ENCODE data around the gene PRDX5.
A peak's percentile ranks its signal among the peaks of the same experiment; 100 is the strongest.

Gene PRDX5

GRCh38 chr11:64317961-64318765 lies at the start of gene PRDX5:
Gene PRDX5 (plus strand): TSS chr11:64318121. CDS start chr11:64318216, 95 bp downstream.
- Histone ChIP-seq H3K4me1 (ENCODE audit: control insufficient read depth in 5 of 5, insufficient read depth in 5 of 5, low read length in 5 of 5) (peaks cover 0 to 48% (median 31%) of the 10 kb centered on the region in 5 donors), H3K27ac (ENCODE audit: low read depth, low read length) (peak within 1 kb of the TSS; percentile 99), H3K4me3 (ENCODE audit: low read depth in 1 of 5, low read length in 5 of 5) (peak within 1 kb of the TSS; percentile 86 to 91 (median 88)), H3K36me3 (ENCODE audit: control insufficient read depth in 5 of 5, insufficient read depth in 5 of 5, low read length in 5 of 5) (peaks cover 0 to 54% (median 42%) of the 10 kb centered on the region in 5 donors), H3K27me3 (ENCODE audit: control insufficient read depth in 5 of 5, insufficient read depth in 4 of 5, low read length in 5 of 5) (no peaks in the 10 kb centered on the region), H3K9ac (ENCODE audit: low read length in 5 of 5) (peak within 1 kb of the TSS; percentile 75 to 94 (median 88)), H3K9me3 (ENCODE audit: control insufficient read depth in 5 of 5, low read length in 5 of 5) (no peaks in the 10 kb centered on the region)

- Histone ChIP-seq H3K27ac (ENCODE audit: low read depth, low read length) (peak overlapping the region; percentile 99), H3K4me3 (ENCODE audit: low read depth in 1 of 5, low read length in 5 of 5) (peak overlapping the region; percentile 69 to 92 (median 76)), H3K9ac (ENCODE audit: low read length in 5 of 5) (peak overlapping the region; percentile 35 to 91 (median 89)), H3K36me3 (ENCODE audit: control insufficient read depth in 5 of 5, insufficient read depth in 5 of 5, low read length in 5 of 5) (peaks cover 0 to 25% (median 23%) of the 10 kb centered on the region in 5 donors), H3K27me3 (ENCODE audit: control insufficient read depth in 5 of 5, insufficient read depth in 4 of 5, low read length in 5 of 5) (peaks cover 0 to 13% (median 0%) of the 10 kb centered on the region in 5 donors), H3K4me1 (ENCODE audit: control insufficient read depth in 5 of 5, insufficient read depth in 5 of 5, low read length in 5 of 5) (peaks cover 26 to 50% (median 36%) of the 10 kb centered on the region in 5 donors), H3K9me3 (ENCODE audit: control insufficient read depth in 5 of 5, low read length in 5 of 5) (peaks cover 0 to 3% (median 0%) of the 10 kb centered on the region in 5 donors)
Measured at GRCh38 chr11:64268893-64269539, 48.9 kb upstream of the PRDX5 start.

GRCh38 chr11:64269540-64270220 lies 48.2 kb upstream of the PRDX5 start:
- H3K27me3 ChIP-seq (ENCODE audit: control insufficient read depth in 5 of 5, insufficient read depth in 4 of 5, low read length in 5 of 5), result peaks cover 0 to 13% (median 0%) of the 10 kb centered on the region in 5 donors
- H3K4me3 ChIP-seq (ENCODE audit: low read depth in 1 of 5, low read length in 5 of 5), result peak overlapping the region; percentile 77 to 92 (median 89)
- peaks cover 0 to 3% (median 0%) of the 10 kb centered on the region in 5 donors for H3K9me3 ChIP-seq (ENCODE audit: control insufficient read depth in 5 of 5, low read length in 5 of 5)
- peaks cover 0 to 18% (median 16%) of the 10 kb centered on the region in 5 donors for H3K36me3 ChIP-seq (ENCODE audit: control insufficient read depth in 5 of 5, insufficient read depth in 5 of 5, low read length in 5 of 5)
- peak overlapping the region; percentile 95 to 99 (median 96) for H3K9ac ChIP-seq (ENCODE audit: low read length in 5 of 5)
- H3K27ac ChIP-seq (ENCODE audit: low read depth, low read length), result peak overlapping the region; percentile 99
- peaks cover 26 to 50% (median 36%) of the 10 kb centered on the region in 5 donors for H3K4me1 ChIP-seq (ENCODE audit: control insufficient read depth in 5 of 5, insufficient read depth in 5 of 5, low read length in 5 of 5)

GRCh38 chr11:64275031-64275800 lies 42.7 kb upstream of the PRDX5 start:
- peaks cover 11 to 19% (median 16%) of the 10 kb centered on the region in 5 donors for H3K4me1 ChIP-seq (ENCODE audit: control insufficient read depth in 5 of 5, insufficient read depth in 5 of 5, low read length in 5 of 5)
- H3K27ac ChIP-seq (ENCODE audit: low read depth, low read length), result no peak overlapping the region
- H3K9ac ChIP-seq (ENCODE audit: low read length in 5 of 5), result no peak overlapping the region
- peaks cover 0 to 37% (median 22%) of the 10 kb centered on the region in 5 donors for H3K36me3 ChIP-seq (ENCODE audit: control insufficient read depth in 5 of 5, insufficient read depth in 5 of 5, low read length in 5 of 5)
- H3K9me3 ChIP-seq (ENCODE audit: control insufficient read depth in 5 of 5, low read length in 5 of 5), result peaks cover 0 to 3% (median 0%) of the 10 kb centered on the region in 5 donors
- no peak overlapping the region for H3K4me3 ChIP-seq (ENCODE audit: low read depth in 1 of 5, low read length in 5 of 5)
- H3K27me3 ChIP-seq (ENCODE audit: control insufficient read depth in 5 of 5, insufficient read depth in 4 of 5, low read length in 5 of 5), result peaks cover 0 to 7% (median 0%) of the 10 kb centered on the region in 5 donors

GRCh38 chr11:64275841-64276240 lies 42.1 kb upstream of the PRDX5 start:
- Histone ChIP-seq H3K4me1 (ENCODE audit: control insufficient read depth in 5 of 5, insufficient read depth in 5 of 5, low read length in 5 of 5) (peaks cover 5 to 14% (median 12%) of the 10 kb centered on the region in 5 donors), H3K9me3 (ENCODE audit: control insufficient read depth in 5 of 5, low read length in 5 of 5) (peaks cover 0 to 1% (median 0%) of the 10 kb centered on the region in 5 donors), H3K36me3 (ENCODE audit: control insufficient read depth in 5 of 5, insufficient read depth in 5 of 5, low read length in 5 of 5) (peaks cover 0 to 37% (median 22%) of the 10 kb centered on the region in 5 donors), H3K27ac (ENCODE audit: low read depth, low read length) (no peak overlapping the region), H3K27me3 (ENCODE audit: control insufficient read depth in 5 of 5, insufficient read depth in 4 of 5, low read length in 5 of 5) (peaks cover 0 to 5% (median 0%) of the 10 kb centered on the region in 5 donors), H3K9ac (ENCODE audit: low read length in 5 of 5) (peak overlapping the region in 1 of 5 donors; percentile 43), H3K4me3 (ENCODE audit: low read depth in 1 of 5, low read length in 5 of 5) (no peak overlapping the region)

GRCh38 chr11:64276653-64277431 lies 41.1 kb upstream of the PRDX5 start:
- H3K36me3 ChIP-seq (ENCODE audit: control insufficient read depth in 5 of 5, insufficient read depth in 5 of 5, low read length in 5 of 5), result peaks cover 0 to 38% (median 22%) of the 10 kb centered on the region in 5 donors
- no peak overlapping the region for H3K27ac ChIP-seq (ENCODE audit: low read depth, low read length)
- peak overlapping the region in 2 of 5 donors; percentile 13 to 41 for H3K9ac ChIP-seq (ENCODE audit: low read length in 5 of 5)

GRCh38 chr11:64278576-64279190 lies 39.2 kb upstream of the PRDX5 start:
- H3K9me3 ChIP-seq (ENCODE audit: control insufficient read depth in 5 of 5, low read length in 5 of 5), result no peaks in the 10 kb centered on the region
- H3K36me3 ChIP-seq (ENCODE audit: control insufficient read depth in 5 of 5, insufficient read depth in 5 of 5, low read length in 5 of 5), result peaks cover 0 to 42% (median 26%) of the 10 kb centered on the region in 5 donors
- peaks cover 0 to 11% (median 7%) of the 10 kb centered on the region in 5 donors for H3K4me1 ChIP-seq (ENCODE audit: control insufficient read depth in 5 of 5, insufficient read depth in 5 of 5, low read length in 5 of 5)
- no peaks in the 10 kb centered on the region for H3K27me3 ChIP-seq (ENCODE audit: control insufficient read depth in 5 of 5, insufficient read depth in 4 of 5, low read length in 5 of 5)
- H3K27ac ChIP-seq (ENCODE audit: low read depth, low read length), result no peak overlapping the region
- no peak overlapping the region for H3K4me3 ChIP-seq (ENCODE audit: low read depth in 1 of 5, low read length in 5 of 5)
- no peak overlapping the region for H3K9ac ChIP-seq (ENCODE audit: low read length in 5 of 5)

More at GRCh38 chr11:64276653-64277431, 41.1 kb upstream of the PRDX5 start:
- Histone ChIP-seq H3K9me3 (ENCODE audit: control insufficient read depth in 5 of 5, low read length in 5 of 5) (no peaks in the 10 kb centered on the region), H3K4me3 (ENCODE audit: low read depth in 1 of 5, low read length in 5 of 5) (no peak overlapping the region), H3K4me1 (ENCODE audit: control insufficient read depth in 5 of 5, insufficient read depth in 5 of 5, low read length in 5 of 5) (peaks cover 0 to 8% (median 6%) of the 10 kb centered on the region in 5 donors), H3K27me3 (ENCODE audit: control insufficient read depth in 5 of 5, insufficient read depth in 4 of 5, low read length in 5 of 5) (no peaks in the 10 kb centered on the region)

GRCh38 chr11:64281957-64282770 lies 35.8 kb upstream of the PRDX5 start:
- Histone ChIP-seq H3K36me3 (ENCODE audit: control insufficient read depth in 5 of 5, insufficient read depth in 5 of 5, low read length in 5 of 5) (peaks cover 0 to 24% (median 12%) of the 10 kb centered on the region in 5 donors), H3K9ac (ENCODE audit: low read length in 5 of 5) (no peak overlapping the region), H3K4me1 (ENCODE audit: control insufficient read depth in 5 of 5, insufficient read depth in 5 of 5, low read length in 5 of 5) (peaks cover 0 to 29% (median 22%) of the 10 kb centered on the region in 5 donors)

More at GRCh38 chr11:64281957-64282770, 35.8 kb upstream of the PRDX5 start:
- no peak overlapping the region for H3K27ac ChIP-seq (ENCODE audit: low read depth, low read length)
- no peaks in the 10 kb centered on the region for H3K27me3 ChIP-seq (ENCODE audit: control insufficient read depth in 5 of 5, insufficient read depth in 4 of 5, low read length in 5 of 5)
- no peak overlapping the region for H3K4me3 ChIP-seq (ENCODE audit: low read depth in 1 of 5, low read length in 5 of 5)
- no peaks in the 10 kb centered on the region for H3K9me3 ChIP-seq (ENCODE audit: control insufficient read depth in 5 of 5, low read length in 5 of 5)
